ENCODE measurements around the gene HTRA1.

Gene HTRA1

DNA sequence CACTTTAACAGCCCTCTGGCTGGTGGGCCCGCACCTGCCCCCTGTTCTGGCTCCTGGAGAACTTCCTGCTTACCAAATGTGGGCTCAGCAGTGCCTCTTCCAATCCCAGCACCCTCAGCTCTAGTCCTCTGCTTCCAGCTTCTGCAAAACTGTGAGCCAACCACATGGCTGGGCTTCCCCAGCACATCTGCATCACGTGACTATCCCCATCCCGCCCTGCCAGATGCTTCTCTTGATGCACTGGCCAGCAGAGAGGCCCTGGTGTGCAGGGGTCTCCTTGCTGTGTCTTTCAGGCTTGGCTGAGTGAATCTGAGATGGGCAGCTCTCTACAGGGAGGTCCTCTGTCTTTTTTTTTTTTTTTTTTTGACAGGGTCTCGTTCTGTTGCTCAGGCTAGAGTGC is 55.4 kb downstream of the HTRA1 start:
- no peak for DNase-seq (ENCODE audit: low spot score)

DNA sequence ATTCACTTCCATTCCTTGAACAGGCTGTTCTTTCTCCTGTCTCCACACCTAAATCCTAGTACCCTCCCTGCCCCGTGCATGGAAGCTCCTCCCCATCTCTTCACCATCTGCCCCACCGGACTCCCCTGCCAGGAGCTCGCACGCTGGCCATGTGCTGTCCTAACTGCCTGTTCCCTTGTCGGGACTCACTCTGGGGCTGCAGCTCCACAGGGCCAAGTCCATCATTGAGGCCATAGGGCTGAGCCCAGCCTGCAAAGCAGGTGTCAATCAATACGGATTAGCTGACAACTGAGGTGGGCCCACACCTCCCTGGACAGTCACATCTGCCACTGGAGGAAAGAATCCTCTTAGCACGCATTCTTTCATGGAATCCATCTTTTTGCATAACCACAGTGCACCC is 57.8 kb downstream of the HTRA1 start:
- DNase-seq (ENCODE audit: low spot score), result no peak

DNA sequence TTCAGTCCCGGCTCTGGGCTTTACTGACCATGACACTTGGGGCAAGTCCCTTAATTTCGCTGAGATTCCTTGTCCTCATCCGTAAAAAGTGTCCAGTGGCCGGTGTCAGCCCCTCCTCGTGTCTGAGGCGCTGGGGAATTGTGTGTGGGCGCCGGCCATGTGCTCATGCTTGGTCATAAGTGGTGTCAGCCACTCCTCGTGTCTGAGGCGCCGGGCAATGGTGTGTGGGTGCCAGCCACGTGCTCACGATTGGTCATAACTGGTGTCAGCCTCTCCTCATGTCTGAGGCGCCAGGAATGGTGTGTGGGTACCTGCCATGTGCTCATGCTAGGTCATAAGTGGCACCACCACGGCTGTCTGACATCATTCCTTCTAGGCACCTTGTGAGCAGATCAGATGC is 58.5 kb downstream of the HTRA1 start:
- no peak for DNase-seq (ENCODE audit: low spot score)

DNA sequence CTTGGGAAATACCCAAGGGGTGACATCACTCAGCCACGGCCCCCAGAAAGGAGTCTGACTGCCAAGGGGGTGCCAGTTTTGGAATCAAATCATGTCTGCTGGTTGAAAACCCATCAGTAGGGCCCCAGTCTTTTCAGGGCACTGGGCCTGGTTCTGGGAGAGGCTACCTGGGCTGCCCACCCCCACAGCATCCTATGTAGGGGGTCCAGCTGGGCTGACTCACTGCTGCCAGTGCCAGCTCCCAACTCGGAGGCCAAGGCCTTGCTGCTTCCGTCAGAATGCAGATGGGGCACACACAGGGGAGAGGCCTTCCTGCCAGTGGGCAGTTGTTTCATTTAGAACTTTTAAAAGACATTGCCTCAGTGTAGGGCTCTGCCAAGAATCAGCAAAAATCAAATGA is 59.7 kb downstream of the HTRA1 start:
- no peak for DNase-seq (ENCODE audit: low spot score)

GRCh38 chr10:122524811-122525210 is 63.5 kb downstream of the HTRA1 start:
- no peak for DNase-seq (ENCODE audit: low spot score)

DNA sequence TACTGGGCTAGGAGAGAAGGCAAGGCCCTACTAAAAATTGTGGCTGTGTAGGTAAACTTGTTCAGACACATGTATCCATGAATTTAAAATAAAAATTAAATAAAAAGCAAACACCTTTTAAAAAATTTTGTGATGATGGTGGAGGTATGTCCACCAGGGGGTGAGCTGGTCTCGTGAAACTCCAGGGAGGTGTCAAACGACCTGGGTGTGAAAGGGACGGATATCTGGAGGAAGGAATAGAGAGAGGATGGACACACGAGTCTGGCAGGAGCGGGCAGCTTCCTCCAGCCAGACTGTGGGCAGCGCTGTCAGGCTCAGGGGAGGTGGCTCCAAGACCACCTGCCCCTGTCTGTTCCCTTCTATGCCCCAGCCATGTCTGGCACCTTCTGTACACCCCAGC is 64.4 kb downstream of the HTRA1 start:
- no peak for DNase-seq (ENCODE audit: low spot score)

- DNase-seq (ENCODE audit: low spot score), result no peak
Measured at GRCh38 chr10:122526892-122527291, 65.5 kb downstream of the HTRA1 start.

- no peak for DNase-seq (ENCODE audit: low spot score)
Measured at GRCh38 chr10:122530177-122530576, 68.8 kb downstream of the HTRA1 start.

DNA sequence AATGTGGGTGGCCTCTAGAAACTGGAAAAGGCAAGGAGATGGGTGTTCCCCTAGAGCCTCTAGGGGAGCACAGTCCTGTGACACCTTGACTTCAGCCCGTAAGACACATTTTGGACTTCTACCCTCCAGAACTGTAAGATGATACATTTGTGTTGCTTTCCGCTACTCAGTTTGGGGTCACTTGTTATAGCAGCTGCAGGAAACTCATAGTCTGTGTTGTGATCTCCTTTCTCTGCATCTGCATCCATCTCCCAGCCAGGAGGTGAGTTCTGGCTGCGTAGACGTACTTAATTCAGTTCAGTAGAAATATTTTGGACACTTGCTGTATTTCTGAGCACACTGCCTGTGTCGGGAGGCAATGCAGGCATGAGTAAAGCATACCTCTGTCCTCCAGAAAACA is 69.9 kb downstream of the HTRA1 start:
- DNase-seq (ENCODE audit: low spot score), result no peak

DNA sequence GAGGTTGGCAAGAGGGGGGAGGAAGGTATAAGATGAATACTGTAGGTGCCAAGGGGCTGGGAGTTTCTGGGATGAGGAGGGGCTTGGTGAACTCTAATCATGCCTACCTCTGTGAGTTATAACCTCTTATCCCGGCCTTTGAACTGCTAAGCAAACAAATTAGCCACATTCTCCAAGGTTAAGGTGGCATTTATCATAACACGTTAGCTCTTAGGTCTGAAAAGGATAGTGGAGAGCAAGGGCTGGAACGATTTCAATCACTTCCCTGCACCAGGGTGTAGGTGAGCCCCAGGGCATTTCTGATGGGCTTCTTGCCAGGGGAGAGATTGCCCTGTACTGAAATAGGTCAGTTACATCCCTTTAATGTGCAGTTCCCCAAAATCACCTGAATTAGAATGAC is 70.6 kb downstream of the HTRA1 start:
- DNase-seq (ENCODE audit: low spot score), result no peak

GRCh38 chr10:122532601-122533296 is 71.4 kb downstream of the HTRA1 start:
- no peak for DNase-seq (ENCODE audit: low spot score)

DNA sequence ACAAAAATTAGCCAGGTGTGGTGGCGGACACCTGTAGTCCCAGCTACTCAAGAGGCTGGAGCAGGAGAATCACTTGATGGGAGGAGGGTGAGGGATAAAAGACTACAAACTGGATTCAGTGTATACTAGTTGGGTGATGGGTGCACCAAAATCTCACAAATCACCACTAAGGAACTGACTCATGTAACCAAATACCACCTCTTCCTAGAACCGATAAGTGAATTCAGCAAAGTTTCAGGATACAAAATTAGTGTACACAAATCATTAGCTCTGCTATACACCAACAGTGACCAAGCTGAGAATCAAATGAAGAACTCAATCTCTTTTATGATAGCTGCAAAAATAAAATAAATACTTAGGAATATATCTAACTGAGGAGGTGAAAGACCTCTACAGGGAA is 76.2 kb downstream of the HTRA1 start:
- DNase-seq (ENCODE audit: low spot score), result no peak

DNA sequence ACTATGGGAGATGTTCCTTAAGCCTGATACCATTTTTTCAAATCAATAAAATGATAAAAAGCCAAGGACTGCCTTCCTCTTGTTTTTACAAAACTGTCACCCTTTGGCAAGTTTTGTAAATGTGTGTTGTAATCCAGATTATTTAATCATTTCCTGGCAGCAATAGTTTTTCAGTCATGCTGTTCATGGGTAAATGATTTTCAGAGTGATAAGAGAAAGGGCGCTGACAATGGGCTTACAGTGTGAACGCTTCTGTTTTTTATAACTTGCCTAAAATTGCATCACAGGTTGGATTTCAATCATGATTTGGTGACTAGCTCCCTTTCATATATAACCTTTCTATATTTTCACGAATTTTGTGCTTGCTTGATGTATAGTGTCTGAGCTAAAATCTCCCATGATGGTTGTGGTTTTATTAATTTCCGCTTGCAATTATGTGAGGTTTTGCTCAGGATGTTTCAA is 80.2 kb downstream of the HTRA1 start:
- DNase-seq (ENCODE audit: low spot score), result no peak

GRCh38 chr10:122543676-122544445 is 82.5 kb downstream of the HTRA1 start:
- DNase-seq (ENCODE audit: low spot score), result no peak

GRCh38 chr10:122544493-122544892 is 83.1 kb downstream of the HTRA1 start:
- DNase-seq (ENCODE audit: low spot score), result no peak

- no peak for DNase-seq (ENCODE audit: low spot score)
Measured at GRCh38 chr10:122546242-122546641, 84.9 kb downstream of the HTRA1 start.

DNA sequence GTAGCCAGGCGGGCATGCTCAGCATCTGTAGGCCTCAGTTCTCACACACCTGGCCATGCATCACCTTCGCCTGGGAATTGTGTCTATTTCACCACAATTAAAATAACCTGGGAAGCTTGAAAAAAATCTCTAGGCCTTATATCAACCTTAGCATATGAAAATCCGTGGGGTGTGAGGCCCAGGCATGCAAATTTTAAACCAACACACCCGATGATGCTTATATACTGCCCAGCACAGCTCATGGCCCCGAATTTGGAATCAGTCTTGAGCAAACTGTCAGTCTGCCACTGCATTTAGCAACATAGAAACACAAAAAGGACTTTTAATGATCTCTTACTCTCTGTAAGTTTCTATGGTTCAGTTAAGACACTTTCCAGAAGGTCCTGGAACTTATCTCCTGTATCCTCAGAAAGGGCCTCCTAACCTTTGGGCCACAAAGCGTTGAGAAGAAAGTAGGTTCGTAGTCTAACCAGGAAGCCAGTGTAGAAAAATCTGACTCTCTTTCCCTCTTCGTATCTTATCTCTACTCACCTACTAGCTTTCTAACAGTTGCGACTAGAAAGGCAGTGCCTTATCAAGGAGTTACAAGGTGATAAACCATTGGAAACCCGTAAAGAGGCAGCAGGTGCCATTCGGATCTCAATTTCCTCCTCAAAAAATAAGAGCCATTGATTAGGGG is 87.2 kb downstream of the HTRA1 start:
- no peak for DNase-seq (ENCODE audit: low spot score)

DNA sequence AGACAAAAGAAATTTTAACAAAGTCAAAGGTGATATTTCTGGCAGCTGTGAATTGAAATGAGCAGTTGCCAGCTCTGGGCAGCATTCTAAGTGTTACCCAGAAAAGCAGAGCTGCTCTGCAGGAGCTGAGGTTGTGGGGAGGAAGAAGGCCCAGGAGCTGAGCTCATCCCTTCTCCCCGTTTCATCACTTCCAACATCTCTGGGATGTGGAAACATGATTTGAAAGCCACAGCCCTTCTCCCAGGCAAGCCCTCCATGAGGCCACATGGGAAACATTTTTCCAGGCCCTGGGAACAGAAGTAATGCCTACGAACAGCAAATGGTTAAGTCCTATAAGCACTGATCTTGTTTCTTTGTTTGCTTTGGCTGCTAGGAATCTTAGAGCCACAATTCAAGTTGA is 88.3 kb downstream of the HTRA1 start:
- no peak for DNase-seq (ENCODE audit: low spot score)

DNA sequence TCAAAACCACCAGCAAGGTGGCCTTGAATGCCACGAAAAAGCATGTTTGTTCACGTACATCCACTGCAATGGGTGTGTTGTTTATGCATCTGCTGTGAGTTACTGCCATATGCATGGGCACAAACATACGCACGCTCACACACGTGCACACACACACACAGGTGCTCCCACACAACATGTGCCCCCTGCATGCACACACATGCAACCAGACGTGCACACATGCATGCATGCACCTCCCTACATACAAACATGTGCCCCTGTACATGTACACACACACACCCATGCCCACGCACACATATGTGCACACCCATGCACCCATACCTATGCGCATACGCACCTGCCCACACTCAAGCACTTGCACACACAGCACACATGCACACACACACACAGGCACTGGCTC is 89.1 kb downstream of the HTRA1 start:
- DNase-seq (ENCODE audit: low spot score), result no peak

GRCh38 chr10:122550983-122551382 is 89.6 kb downstream of the HTRA1 start:
- no peak for DNase-seq (ENCODE audit: low spot score)

DNA sequence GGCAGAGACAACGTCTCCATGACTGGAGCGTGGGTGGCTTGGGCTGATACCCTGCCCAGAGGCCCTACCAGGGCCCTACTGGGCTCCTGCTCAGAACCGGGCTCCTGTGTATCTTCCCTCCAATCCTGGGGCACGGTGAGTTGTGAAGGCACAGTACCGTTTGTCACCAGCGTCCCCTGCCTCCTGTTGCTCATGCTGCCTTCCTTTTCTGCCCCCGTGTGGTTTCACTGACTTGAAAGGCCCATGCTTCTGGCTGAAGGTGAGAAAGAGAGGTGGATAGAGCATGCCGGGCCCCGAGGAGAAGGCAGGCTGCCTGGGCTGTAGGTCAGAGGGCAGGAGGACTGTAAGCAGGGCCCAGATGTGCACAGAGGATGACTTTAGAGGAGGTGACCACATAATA is 90.1 kb downstream of the HTRA1 start:
- no peak for DNase-seq (ENCODE audit: low spot score)

DNA sequence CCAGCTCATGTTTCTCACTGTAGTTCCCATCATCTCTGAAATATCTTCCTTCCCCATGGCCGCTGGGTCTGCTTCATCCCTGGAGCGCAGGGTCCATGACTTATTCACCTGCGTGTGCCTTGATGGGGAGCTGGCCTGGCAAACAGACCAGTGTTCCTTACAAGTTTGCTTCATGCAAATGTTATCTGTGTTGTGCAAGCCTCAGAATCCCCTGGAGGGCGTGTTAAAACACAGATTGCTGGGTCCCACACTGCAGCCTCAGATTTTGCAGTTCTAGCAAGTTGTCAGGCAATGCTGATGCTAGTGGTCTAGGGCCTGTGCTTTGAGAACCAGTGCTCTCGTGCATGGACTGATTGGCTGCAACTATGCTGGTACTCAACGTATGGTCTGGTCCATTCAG is 92.0 kb downstream of the HTRA1 start:
- no peak for DNase-seq (ENCODE audit: low spot score)

Measured in germinal center (tissue), 1 donor.